Muscle layer of colon (tissue), 2 donors: ENCODE data around the gene RARB.

Experiments
- H3K27ac ChIP-seq: one replicate; pipeline ENCODE4 v1.7.0; 2013; ENCODE audit warnings: low read depth, mild to moderate bottlenecking, low read length, moderate library complexity
- H3K27me3 ChIP-seq, 2 donors: one replicate each; pipeline ENCODE4 v1.7.0; 2013; ENCODE audit warnings: low read length in 2 of 2, mild to moderate bottlenecking in 2 of 2; ENCODE audit not compliant: insufficient read depth in 2 of 2, control insufficient read depth in 1 of 2
- H3K36me3 ChIP-seq: one replicate; pipeline ENCODE4 v1.7.0; 2013; ENCODE audit warnings: mild to moderate bottlenecking, low read length; ENCODE audit not compliant: insufficient read depth
- H3K4me1 ChIP-seq: one replicate; pipeline ENCODE4 v1.7.0; 2013; ENCODE audit warnings: mild to moderate bottlenecking, low read length; ENCODE audit not compliant: insufficient read depth
- H3K4me3 ChIP-seq, 2 donors: one replicate each; pipeline ENCODE4 v1.7.0; 2013; ENCODE audit warnings: low read length in 2 of 2, low read depth in 1 of 2, mild to moderate bottlenecking in 1 of 2, moderate library complexity in 1 of 2
- H3K9ac ChIP-seq: one replicate; pipeline ENCODE4 v1.7.0; 2013; ENCODE audit warnings: low read length
- H3K9me3 ChIP-seq: one replicate; pipeline ENCODE4 v1.7.0; 2013; ENCODE audit warnings: mild to moderate bottlenecking, low read length
- donor health status: abdominal sarcoma.
- donor health status: Adenocarcinoma of cecum.

RARB gene

DNA sequence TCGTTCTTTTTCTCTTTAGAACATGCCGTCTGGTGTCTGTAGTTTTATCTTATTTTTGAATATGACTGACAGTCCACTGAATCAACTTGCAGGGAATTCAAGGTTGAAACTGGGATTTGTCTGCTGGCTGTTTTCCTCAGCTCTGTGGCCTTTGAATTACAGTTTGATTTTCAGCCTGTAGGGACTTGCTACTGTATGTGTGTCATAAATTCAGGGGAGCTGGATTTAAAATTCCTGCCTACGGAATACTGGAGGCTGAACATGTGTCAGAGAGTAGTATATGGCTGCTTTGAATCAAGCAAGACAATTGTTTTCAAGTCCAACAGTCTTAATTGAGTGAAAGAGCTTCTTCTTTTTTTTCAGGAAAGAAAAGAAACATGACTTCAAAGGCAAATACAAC, 33.9 kb downstream of the RARB start:
- H3K27ac ChIP-seq = no peak overlapping the region
- H3K27me3 ChIP-seq = no peaks in the 10 kb centered on the region
- peaks cover 14% of the 10 kb centered on the region for H3K4me1 ChIP-seq
- H3K36me3 ChIP-seq = peaks cover 5% of the 10 kb centered on the region
- H3K4me3 ChIP-seq = no peak overlapping the region
- H3K9ac ChIP-seq = no peak overlapping the region
- no peaks in the 10 kb centered on the region for H3K9me3 ChIP-seq

GRCh38 chr3:25462495-25462894, 34.4 kb downstream of the RARB start:
- peaks cover 14% of the 10 kb centered on the region for H3K4me1 ChIP-seq
- peaks cover 5% of the 10 kb centered on the region for H3K36me3 ChIP-seq
- no peak overlapping the region for H3K27ac ChIP-seq
- no peaks in the 10 kb centered on the region for H3K27me3 ChIP-seq
- H3K9me3 ChIP-seq = no peaks in the 10 kb centered on the region
- H3K4me3 ChIP-seq = no peak overlapping the region
- no peak overlapping the region for H3K9ac ChIP-seq

- H3K4me1 ChIP-seq = peaks cover 16% of the 10 kb centered on the region
- no peaks in the 10 kb centered on the region for H3K9me3 ChIP-seq
- H3K9ac ChIP-seq = no peak overlapping the region
- H3K36me3 ChIP-seq = peaks cover 5% of the 10 kb centered on the region
- H3K4me3 ChIP-seq = no peak overlapping the region
- H3K27ac ChIP-seq = no peak overlapping the region
- no peaks in the 10 kb centered on the region for H3K27me3 ChIP-seq
Measured at GRCh38 chr3:25463836-25464418, 35.9 kb downstream of the RARB start.

DNA sequence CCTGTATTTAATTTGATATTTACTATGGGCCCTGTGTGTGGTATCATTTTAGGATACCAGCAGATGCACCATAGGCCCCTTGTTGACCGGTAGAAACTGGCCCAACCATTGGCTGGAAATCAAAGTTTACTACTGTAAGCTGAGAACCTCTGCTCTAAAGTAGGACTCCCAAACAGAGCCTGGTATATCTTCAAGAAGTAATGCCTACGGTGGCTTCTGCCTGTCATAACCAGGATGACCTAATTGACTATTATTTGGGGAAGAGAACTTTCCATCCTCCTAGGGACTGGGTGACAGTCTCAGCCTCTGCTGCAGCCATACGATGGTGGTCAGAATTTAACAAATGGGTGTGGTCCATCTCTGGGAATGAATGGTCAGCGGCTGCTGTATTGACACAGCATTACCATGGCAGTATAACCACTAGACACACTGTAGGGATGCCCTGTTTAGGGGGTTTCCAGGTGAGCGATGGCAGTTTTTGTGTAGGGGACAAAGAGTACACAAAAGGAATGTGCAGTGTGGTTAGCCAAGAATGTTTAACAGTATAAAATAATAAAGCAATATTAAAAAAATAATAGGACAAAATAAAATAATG, 37.3 kb downstream of the RARB start:
- H3K4me3 ChIP-seq = no peak overlapping the region
- no peak overlapping the region for H3K9ac ChIP-seq
- H3K36me3 ChIP-seq = peaks cover 5% of the 10 kb centered on the region
- H3K27me3 ChIP-seq = no peaks in the 10 kb centered on the region
- no peak overlapping the region for H3K27ac ChIP-seq
- peaks cover 28% of the 10 kb centered on the region for H3K4me1 ChIP-seq
- no peaks in the 10 kb centered on the region for H3K9me3 ChIP-seq

- Histone ChIP-seq H3K4me1 (peaks cover 31% of the 10 kb centered on the region), H3K9ac (no peak overlapping the region), H3K27ac (no peak overlapping the region), H3K27me3 (no peaks in the 10 kb centered on the region), H3K36me3 (no peaks in the 10 kb centered on the region), H3K4me3 (no peak overlapping the region), H3K9me3 (no peaks in the 10 kb centered on the region)
Measured at GRCh38 chr3:25468866-25469319, 40.8 kb downstream of the RARB start.

GRCh38 chr3:25469558-25469957, 41.5 kb downstream of the RARB start:
- no peak overlapping the region for H3K4me3 ChIP-seq
- no peaks in the 10 kb centered on the region for H3K9me3 ChIP-seq
- no peak overlapping the region for H3K9ac ChIP-seq
- H3K27ac ChIP-seq = no peak overlapping the region
- H3K27me3 ChIP-seq = no peaks in the 10 kb centered on the region
- peaks cover 35% of the 10 kb centered on the region for H3K4me1 ChIP-seq
- H3K36me3 ChIP-seq = no peaks in the 10 kb centered on the region

- no peak overlapping the region for H3K27ac ChIP-seq
- H3K27me3 ChIP-seq = no peaks in the 10 kb centered on the region
- H3K36me3 ChIP-seq = no peaks in the 10 kb centered on the region
- H3K9me3 ChIP-seq = no peaks in the 10 kb centered on the region
- peaks cover 35% of the 10 kb centered on the region for H3K4me1 ChIP-seq
- H3K4me3 ChIP-seq = no peak overlapping the region
- H3K9ac ChIP-seq = no peak overlapping the region
Measured at GRCh38 chr3:25471081-25471768, 43.2 kb downstream of the RARB start.

GRCh38 chr3:25472153-25472552, 44.1 kb downstream of the RARB start:
- Histone ChIP-seq H3K27me3 (no peaks in the 10 kb centered on the region), H3K4me3 (no peak overlapping the region), H3K9me3 (no peaks in the 10 kb centered on the region), H3K9ac (no peak overlapping the region), H3K27ac (no peak overlapping the region), H3K4me1 (peaks cover 40% of the 10 kb centered on the region), H3K36me3 (no peaks in the 10 kb centered on the region)

GRCh38 chr3:25472731-25473130, 44.7 kb downstream of the RARB start:
- H3K36me3 ChIP-seq = no peaks in the 10 kb centered on the region
- no peak overlapping the region for H3K4me3 ChIP-seq
- no peak overlapping the region for H3K27ac ChIP-seq
- no peaks in the 10 kb centered on the region for H3K9me3 ChIP-seq
- peaks cover 42% of the 10 kb centered on the region for H3K4me1 ChIP-seq
- H3K27me3 ChIP-seq = no peaks in the 10 kb centered on the region
- H3K9ac ChIP-seq = no peak overlapping the region

GRCh38 chr3:25473246-25473645, 45.2 kb downstream of the RARB start:
- no peak overlapping the region for H3K9ac ChIP-seq
- H3K4me1 ChIP-seq = peaks cover 42% of the 10 kb centered on the region

DNA sequence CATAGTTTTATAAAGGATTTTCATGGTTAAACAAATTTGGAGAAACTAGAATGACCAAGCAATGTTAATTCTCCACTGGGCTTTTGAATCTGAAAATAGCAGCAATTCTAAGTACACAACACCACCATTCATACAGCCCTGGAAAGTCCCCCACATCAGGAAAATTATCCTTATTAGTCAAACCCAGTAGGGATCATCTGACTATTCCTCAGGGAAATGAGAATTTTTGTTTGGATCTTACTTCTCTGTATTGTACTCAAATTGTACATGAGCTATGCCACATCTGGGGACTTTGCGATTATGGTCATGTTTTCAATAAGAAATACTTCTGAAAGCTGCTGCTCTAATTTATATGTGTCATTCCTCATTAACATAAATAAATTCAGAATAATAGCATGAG, 46.0 kb downstream of the RARB start:
- H3K4me1 ChIP-seq = peaks cover 39% of the 10 kb centered on the region
- no peak overlapping the region for H3K27ac ChIP-seq
- H3K27me3 ChIP-seq = no peaks in the 10 kb centered on the region
- H3K9me3 ChIP-seq = no peaks in the 10 kb centered on the region
- H3K36me3 ChIP-seq = no peaks in the 10 kb centered on the region
- no peak overlapping the region for H3K4me3 ChIP-seq
- H3K9ac ChIP-seq = no peak overlapping the region

More at GRCh38 chr3:25473246-25473645, 45.2 kb downstream of the RARB start:
- Histone ChIP-seq H3K27ac (no peak overlapping the region), H3K4me3 (no peak overlapping the region), H3K36me3 (no peaks in the 10 kb centered on the region), H3K9me3 (no peaks in the 10 kb centered on the region), H3K27me3 (no peaks in the 10 kb centered on the region)
